Astrocyte (in vitro differentiated cells and primary cell): ENCODE measurements around the gene PNKP. TPM values are rescaled to one million over a fixed set of nuclear protein-coding genes. Genes with fewer than 3 reads are reported as not detected.

Source experiments
- DNase-seq: peaks from one replicate; pipeline ENCODE4 v3.0.0-alpha.2; 2010; ENCODE audit warnings: low read depth
- FAIRE-seq: peaks from 2 replicates; lab custom pipeline; 2011; peaks lifted over from hg19 to GRCh38; lab: Jason Lieb, UNC
- H2AFZ ChIP-seq: 2 replicates; pipeline ENCODE4 v1.6.0; 2012; ENCODE audit warnings: low read depth, low read length, inconsistent platforms
- H3K27ac ChIP-seq: 2 replicates; pipeline ENCODE4 v1.5.1; 2011; ENCODE audit warnings: low read depth, low read length, inconsistent platforms
- H3K27me3 ChIP-seq: 2 replicates; pipeline ENCODE4 v1.6.0; 2011; ENCODE audit warnings: low read length, inconsistent platforms; ENCODE audit not compliant: insufficient read depth
- H3K36me3 ChIP-seq: 2 replicates; pipeline ENCODE4 v1.5.1; 2011; ENCODE audit warnings: low read length, inconsistent platforms; ENCODE audit not compliant: insufficient read depth
- H3K4me1 ChIP-seq: 2 replicates; pipeline ENCODE4 v1.5.1; 2011; ENCODE audit warnings: low read length, inconsistent platforms; ENCODE audit not compliant: insufficient read depth
- H3K4me2 ChIP-seq: 2 replicates; pipeline ENCODE4 v1.6.0; 2012; ENCODE audit warnings: low read length, inconsistent platforms
- H3K4me3 ChIP-seq: 2 replicates; pipeline ENCODE4 v1.5.1; 2011; ENCODE audit warnings: low read depth, mild to moderate bottlenecking, low read length, inconsistent platforms; ENCODE audit not compliant: insufficient read depth
- H3K79me2 ChIP-seq: 2 replicates; pipeline ENCODE4 v1.6.0; 2012; ENCODE audit warnings: mild to moderate bottlenecking, low read length, inconsistent platforms; ENCODE audit not compliant: insufficient read depth
- H3K9ac ChIP-seq: 2 replicates; pipeline ENCODE4 v1.6.0; 2012; ENCODE audit warnings: mild to moderate bottlenecking, low read length, inconsistent platforms
- H3K9me3 ChIP-seq: 2 replicates; pipeline ENCODE4 v1.5.1; 2012; ENCODE audit warnings: low read depth, mild to moderate bottlenecking, low read length, inconsistent platforms; ENCODE audit not compliant: insufficient read depth
- H4K20me1 ChIP-seq: 2 replicates; pipeline ENCODE4 v1.6.0; 2012; ENCODE audit warnings: low read length, inconsistent platforms; ENCODE audit not compliant: insufficient read depth
- H3K27ac Mint-ChIP-seq: one replicate; pipeline ENCODE4 v1.8.0; 2021; ENCODE audit warnings: mild to moderate bottlenecking, mixed read lengths; ENCODE audit not compliant: unreplicated experiment
- H3K27me3 Mint-ChIP-seq: one replicate; pipeline ENCODE4 v1.8.0; 2021; ENCODE audit warnings: low read depth, mixed read lengths; ENCODE audit not compliant: unreplicated experiment
- H3K36me3 Mint-ChIP-seq: one replicate; pipeline ENCODE4 v1.8.0; 2021; ENCODE audit warnings: low read depth, mixed read lengths; ENCODE audit not compliant: unreplicated experiment
- H3K4me1 Mint-ChIP-seq: one replicate; pipeline ENCODE4 v1.8.0; 2021; ENCODE audit warnings: low read depth, mixed read lengths; ENCODE audit not compliant: unreplicated experiment
- H3K4me3 Mint-ChIP-seq: one replicate; pipeline ENCODE4 v1.8.0; 2021; ENCODE audit warnings: mild to moderate bottlenecking, moderate library complexity, mixed read lengths; ENCODE audit not compliant: unreplicated experiment
- H3K9me3 Mint-ChIP-seq: one replicate; pipeline ENCODE4 v1.8.0; 2021; ENCODE audit warnings: mild to moderate bottlenecking, mixed read lengths; ENCODE audit not compliant: unreplicated experiment
- CTCF ChIP-seq: IDR thresholded peaks from 2 replicates; pipeline ENCODE4 v1.5.1; 2011; ENCODE audit warnings: low read depth, mild to moderate bottlenecking, inconsistent platforms, low read length, moderate library complexity; ENCODE audit not compliant: insufficient read depth
- EZH2 ChIP-seq: IDR thresholded peaks from 2 replicates; pipeline ENCODE4 v1.6.1; 2012; ENCODE audit warnings: mild to moderate bottlenecking, low read length, inconsistent platforms; ENCODE audit not compliant: insufficient read depth
- total RNA-seq: library from RNA; stranded (reverse); gene quantifications from 2 replicates; pipeline ENCODE4 v1.2.1, GENCODE V29; 2021

Gene PNKP
- total RNA-seq, 1 donor from 2014 or later, result 54.8 TPM

DNA sequence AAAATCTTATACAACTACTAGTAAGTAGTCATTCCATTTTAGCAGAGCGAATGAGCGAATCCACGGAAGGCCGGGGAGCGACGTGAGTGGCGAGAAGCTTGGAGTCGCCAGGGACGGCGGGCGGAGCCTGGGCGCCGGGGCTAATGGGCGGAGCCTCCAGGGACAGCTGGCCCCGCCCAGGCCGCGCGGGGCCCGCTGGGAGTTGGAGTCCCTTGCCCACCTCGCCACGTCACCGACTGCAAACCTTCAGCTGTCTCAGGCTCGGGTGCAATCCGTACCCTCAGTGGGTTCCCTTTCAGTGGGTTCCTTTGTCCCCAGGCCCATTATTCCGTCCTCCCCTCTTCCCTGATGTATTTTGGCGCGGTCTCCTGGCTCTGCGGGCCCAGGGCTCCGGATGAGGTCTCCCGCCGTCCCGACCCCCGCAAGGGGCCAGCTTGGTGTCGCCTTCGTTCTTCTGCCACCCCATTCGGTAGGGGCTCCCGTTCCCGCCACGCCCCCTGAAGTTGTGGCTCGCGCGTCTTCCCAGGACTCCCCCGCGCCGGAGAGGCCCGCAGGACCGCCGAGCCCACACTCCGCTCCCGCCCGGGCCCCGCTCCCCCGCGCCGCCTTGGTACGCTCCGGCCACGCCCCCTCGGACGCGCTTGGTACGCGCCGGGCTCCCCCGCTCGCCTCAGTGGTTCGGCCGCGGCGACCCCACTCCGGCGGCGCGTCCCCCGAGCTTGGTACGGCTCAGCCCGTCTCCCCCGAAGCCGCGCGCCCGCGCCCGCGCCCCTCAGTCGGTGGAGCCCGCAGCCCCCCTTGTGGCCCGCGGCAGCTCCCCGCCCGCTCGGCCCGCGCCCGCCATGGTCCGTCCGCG lies 16.7 kb downstream of the PNKP start, which contains the start of gene PTOV1:
PTOV1 (plus strand) TSS at position 673 of the 856 bp plus-strand sequence.
- H4K20me1 ChIP-seq, result peaks cover 55% of the 10 kb centered on the region
- peak within 1 kb of the TSS; percentile 75 for H3K4me3 ChIP-seq
- peaks cover 19% of the 10 kb centered on the region for H3K36me3 Mint-ChIP-seq
- H3K27me3 Mint-ChIP-seq, result no peaks in the 10 kb centered on the region
- TF ChIP-seq EZH2, result no peak
- TF ChIP-seq CTCF, result no peak
- H3K9ac ChIP-seq, result peak within 1 kb of the TSS; percentile 99
- H3K79me2 ChIP-seq, result peaks cover 50% of the 10 kb centered on the region
- H3K36me3 ChIP-seq, result no peaks in the 10 kb centered on the region
- peak within 1 kb of the TSS; percentile 97 for H3K27ac ChIP-seq
- peaks cover 28% of the 10 kb centered on the region for H3K4me1 ChIP-seq
- FAIRE-seq (no peak), DNase-seq (peak; percentile 75)
- H3K4me1 Mint-ChIP-seq, result peaks cover 24% of the 10 kb centered on the region
- H3K4me2 ChIP-seq, result peak within 1 kb of the TSS; percentile 93
- H3K27me3 ChIP-seq, result no peaks in the 10 kb centered on the region
- peak within 1 kb of the TSS; percentile 80 for H2AFZ ChIP-seq
- H3K4me3 Mint-ChIP-seq, result peak within 1 kb of the TSS; percentile 93
- H3K9me3 Mint-ChIP-seq, result peaks cover 13% of the 10 kb centered on the region
- no peaks in the 10 kb centered on the region for H3K9me3 ChIP-seq
- peak within 1 kb of the TSS; percentile 92 for H3K27ac Mint-ChIP-seq

- H3K9ac ChIP-seq, result peak overlapping the region; percentile 99
- no peak for DNase-seq
Measured at GRCh38 chr19:49850221-49850486, 17.2 kb downstream of the PNKP start.

More at GRCh38 chr19:49850221-49850486, 17.2 kb downstream of the PNKP start:
- no peak for TF ChIP-seq CTCF
- H3K27me3 ChIP-seq, result no peaks in the 10 kb centered on the region
- Mint-ChIP-seq H3K27ac (peak overlapping the region; percentile 34), H3K9me3 (peaks cover 13% of the 10 kb centered on the region), H3K36me3 (peaks cover 17% of the 10 kb centered on the region), H3K27me3 (no peaks in the 10 kb centered on the region), H3K4me3 (peak overlapping the region; percentile 83), H3K4me1 (peaks cover 24% of the 10 kb centered on the region)
- H3K4me2 ChIP-seq, result peak overlapping the region; percentile 93
- no peak for FAIRE-seq
- H4K20me1 ChIP-seq, result peaks cover 49% of the 10 kb centered on the region
- H3K9me3 ChIP-seq, result no peaks in the 10 kb centered on the region
- H3K4me3 ChIP-seq, result peak overlapping the region; percentile 75
- H2AFZ ChIP-seq, result no peak overlapping the region
- H3K4me1 ChIP-seq, result peaks cover 28% of the 10 kb centered on the region
- no peaks in the 10 kb centered on the region for H3K36me3 ChIP-seq
- H3K27ac ChIP-seq, result peak overlapping the region; percentile 97
- peaks cover 44% of the 10 kb centered on the region for H3K79me2 ChIP-seq
